HG03342 (cell line): ENCODE data around the gene CACUL1.
"Not testable (repeated sequence)": the region's sequence is repeated elsewhere in the genome, so short reads cannot be mapped to it uniquely, and the experiment has no call there.

ENCODE experiments used
- ATAC-seq: cut with Tn5 transposase; IDR thresholded peaks from one replicate; pipeline ENCODE4 v1.9.1; 2021; ENCODE audit warnings: mild to moderate bottlenecking, moderate library complexity; ENCODE audit not compliant: unreplicated experiment

Gene CACUL1

DNA sequence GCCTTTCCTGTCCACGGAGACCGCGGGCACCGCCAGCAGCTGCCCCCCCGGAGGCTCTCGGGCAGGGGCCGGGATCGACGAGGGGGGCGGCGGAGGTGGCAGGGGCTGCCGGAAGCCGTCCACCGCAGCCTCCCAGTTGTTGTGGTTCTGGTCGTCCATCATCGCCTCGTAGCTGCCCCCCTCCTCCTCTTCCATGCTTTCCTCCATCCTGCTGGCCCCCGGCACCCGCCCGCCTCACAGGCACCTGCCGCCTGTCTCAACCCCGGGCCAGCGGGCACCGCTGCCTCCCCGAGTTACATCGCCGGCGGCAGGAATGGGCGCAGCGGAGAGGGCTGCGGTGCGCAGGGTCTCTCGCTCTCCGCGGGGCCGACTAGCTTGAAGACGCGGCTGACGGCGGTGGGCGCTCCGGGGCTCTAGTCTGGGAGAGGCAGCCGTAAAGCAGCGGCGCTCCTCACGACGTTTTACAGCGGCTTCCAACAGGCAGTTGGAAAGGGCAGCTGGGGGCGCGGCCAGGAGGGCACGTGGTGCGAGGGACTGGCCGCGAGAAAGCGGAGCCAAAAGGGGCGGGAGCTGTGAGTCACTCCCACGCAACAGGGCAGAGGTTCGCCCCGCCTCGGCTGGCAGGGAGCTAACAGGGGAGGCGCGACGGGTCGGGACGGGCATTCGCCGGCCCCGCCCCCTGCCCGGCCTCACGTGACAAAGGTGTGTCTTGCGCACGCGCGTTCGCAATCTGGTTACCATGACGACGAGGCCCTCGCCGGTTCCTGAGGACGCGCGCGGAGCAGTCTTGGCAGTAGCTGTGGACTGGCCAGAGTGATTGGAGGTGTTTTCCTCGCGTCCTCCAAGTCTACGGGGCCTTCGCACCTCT is at the start of gene CACUL1:
Gene CACUL1 (minus strand): TSS at position 415 of the 868 bp plus-strand sequence. CDS start 208 bp downstream, at position 207.
- peak; percentile 91 for ATAC-seq

DNA sequence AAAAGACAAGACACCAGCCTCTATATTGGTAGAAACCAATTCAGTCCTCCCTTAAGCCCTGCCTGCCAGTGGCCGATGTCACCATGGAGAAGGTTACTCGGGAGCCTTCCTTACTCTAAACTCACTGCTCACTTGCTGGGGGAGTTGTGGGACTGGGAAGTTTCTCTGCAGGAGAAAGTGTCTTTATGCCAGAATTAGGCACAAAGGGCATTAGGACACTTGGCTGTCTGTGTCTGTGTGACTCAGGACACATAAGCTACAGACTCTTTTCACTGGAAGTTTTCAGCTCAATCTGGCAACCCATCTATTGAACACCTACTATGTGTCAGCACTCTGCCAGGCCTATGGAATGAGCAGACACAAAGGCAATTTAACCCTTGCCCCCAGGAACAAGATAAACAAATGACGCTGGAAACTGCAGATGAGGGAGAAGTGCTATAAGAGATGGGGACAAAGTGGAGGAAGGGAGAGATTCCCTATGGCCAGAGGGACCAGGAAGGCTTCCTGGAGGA is 49.5 kb upstream of the CACUL1 start:
- ATAC-seq: no peak

- no peak for ATAC-seq
Observed at GRCh38 chr10:118802126-118802793, 47.5 kb upstream of the CACUL1 start.

DNA sequence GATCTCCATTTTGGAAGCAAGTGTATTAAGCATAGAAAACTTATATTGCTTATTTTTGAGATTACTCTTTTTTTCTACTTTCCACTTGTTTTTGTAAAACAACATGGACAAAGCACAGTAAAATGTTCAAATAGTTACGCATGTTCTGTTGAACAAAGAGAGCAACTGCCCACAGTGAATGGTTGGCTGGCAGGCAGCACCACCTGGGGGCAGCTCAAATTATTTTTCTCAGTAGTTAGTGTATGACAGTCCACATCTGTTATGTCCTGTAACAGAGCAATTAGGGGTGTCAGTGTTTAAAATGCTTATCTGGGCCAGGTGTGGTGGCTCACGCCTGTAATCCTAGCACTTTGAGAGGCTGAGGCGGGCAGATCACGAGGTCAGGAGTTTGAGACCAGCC is 46.1 kb upstream of the CACUL1 start:
- no peak for ATAC-seq

- no peak for ATAC-seq
Observed at GRCh38 chr10:118799777-118800176, 45.0 kb upstream of the CACUL1 start.

- no peak for ATAC-seq
Observed at GRCh38 chr10:118798231-118798662, 43.5 kb upstream of the CACUL1 start.

- ATAC-seq: not testable (repeated sequence)
Observed at GRCh38 chr10:118794971-118795370, 40.2 kb upstream of the CACUL1 start.

DNA sequence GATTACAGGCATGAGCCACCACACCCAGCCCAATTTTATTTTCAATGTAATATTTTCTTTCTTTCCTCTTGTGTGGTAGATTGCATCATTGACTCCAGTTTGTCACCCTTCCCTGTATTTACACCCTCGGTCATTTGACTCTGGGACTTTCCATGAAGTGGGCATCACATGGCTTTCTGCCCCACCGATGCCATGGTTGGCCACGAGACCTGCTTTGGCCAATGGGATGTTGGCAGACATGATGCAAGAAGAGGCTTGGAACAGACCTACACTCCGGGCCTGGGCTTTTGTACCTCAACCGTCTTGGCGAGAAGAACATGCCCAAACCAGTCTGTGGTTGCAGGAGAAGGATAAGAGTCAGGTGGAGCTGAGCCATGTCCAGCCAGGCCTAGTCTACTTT is 38.8 kb upstream of the CACUL1 start:
- ATAC-seq: no peak

GRCh38 chr10:118792526-118792925 is 37.8 kb upstream of the CACUL1 start:
- no peak for ATAC-seq

- ATAC-seq: no peak
Observed at GRCh38 chr10:118790058-118790457, 35.3 kb upstream of the CACUL1 start.

DNA sequence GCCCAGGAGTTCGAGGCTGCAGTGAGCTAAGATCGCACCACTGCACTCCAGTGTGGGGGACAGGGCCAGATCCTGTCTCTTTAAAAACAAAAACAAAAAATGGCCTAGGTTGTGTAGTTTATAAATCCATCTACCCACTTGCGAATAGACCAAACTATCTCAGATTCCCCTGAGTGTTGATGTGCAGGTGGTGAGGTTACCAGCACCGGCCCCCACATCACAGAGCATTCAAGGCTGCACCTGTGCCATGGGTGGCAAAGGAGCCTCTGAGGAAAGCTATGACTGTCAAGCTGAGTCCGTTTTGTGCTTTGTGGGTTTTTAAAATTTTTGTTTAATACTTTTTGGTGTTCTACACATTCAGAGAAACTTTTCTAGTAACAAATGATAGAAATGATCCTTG is 30.8 kb upstream of the CACUL1 start:
- no peak for ATAC-seq

GRCh38 chr10:118783776-118784545 is 29.2 kb upstream of the CACUL1 start:
- ATAC-seq: no peak

GRCh38 chr10:118782916-118783465 is 28.2 kb upstream of the CACUL1 start:
- ATAC-seq: not testable (repeated sequence)

- ATAC-seq: no peak
Observed at GRCh38 chr10:118781541-118781940, 26.8 kb upstream of the CACUL1 start.

DNA sequence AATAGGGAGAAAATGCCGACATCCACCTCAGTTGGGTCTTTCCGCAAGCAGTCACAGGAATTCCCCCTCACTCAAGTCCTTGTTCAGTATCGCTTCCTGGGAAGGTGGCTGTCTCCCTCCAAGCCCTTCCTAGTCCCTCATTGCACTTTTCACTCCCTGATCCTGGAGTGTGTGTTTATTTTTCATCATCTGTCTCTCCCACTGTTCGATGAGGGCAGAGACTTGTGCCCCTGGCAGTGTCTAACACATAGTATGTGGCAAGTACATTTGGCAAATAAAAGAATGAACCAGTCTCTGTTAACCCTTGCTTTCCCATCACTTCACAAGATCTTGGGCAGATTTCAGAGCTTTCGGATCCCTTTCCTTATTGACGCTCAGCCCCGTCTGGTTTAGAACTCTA is 24.0 kb upstream of the CACUL1 start:
- no peak for ATAC-seq

DNA sequence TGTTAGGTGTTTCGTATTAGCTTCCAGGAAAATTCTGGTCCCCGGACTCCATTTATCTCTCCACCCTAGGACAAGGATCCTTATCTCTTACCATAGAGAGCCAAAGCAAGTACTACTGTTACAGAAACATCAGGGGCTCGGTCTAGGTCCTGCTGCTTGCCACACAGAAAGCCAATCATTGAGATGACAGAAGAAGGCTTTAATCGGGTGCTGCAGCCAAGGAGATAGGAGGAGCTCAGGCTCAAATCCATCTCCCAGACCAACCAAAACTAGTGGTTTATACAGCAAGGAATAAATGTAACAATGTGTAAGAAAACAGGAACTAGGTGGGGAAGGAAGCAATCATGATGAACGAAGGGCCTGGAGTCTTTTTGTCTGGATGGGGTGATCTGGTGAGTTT is 22.2 kb upstream of the CACUL1 start:
- ATAC-seq: no peak

GRCh38 chr10:118776033-118776432 is 21.3 kb upstream of the CACUL1 start:
- no peak for ATAC-seq

DNA sequence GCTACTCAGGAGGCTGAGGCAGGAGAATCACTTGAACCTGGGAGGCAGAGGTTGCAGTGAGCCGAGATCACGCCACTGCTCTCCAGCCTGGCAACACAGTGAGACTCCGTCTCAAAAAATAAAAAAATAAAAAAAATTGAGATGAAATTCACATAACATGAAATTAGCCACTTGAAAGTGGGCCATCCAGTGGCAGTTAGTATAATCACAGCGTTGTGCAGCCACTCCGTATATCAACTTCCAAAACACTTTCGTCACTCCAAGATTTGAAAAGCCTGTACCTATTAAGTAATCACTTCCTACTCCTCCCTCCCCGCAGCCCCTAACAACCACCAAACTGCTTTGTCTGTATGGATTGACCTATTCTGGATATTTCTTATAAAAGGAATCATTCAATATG is 20.7 kb upstream of the CACUL1 start:
- no peak for ATAC-seq

DNA sequence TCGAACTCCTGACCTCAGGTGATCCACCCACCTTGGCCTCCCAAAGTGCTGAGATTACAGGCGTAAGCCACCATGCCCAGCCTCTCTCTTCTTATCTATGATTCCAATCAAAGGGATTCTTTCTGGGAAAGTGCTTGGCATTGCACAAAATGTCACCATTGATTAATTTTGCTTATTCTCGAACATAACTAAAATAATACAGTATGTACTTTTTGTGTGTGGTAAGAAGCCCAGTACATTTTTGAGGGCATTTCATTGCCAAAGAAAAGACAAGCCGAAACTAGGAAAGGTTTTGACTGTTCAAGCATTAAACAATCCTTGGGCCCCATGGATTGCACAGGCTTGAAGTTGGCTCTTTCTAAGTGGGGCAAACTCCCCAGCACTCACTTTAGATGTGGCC is 18.3 kb upstream of the CACUL1 start:
- no peak for ATAC-seq

DNA sequence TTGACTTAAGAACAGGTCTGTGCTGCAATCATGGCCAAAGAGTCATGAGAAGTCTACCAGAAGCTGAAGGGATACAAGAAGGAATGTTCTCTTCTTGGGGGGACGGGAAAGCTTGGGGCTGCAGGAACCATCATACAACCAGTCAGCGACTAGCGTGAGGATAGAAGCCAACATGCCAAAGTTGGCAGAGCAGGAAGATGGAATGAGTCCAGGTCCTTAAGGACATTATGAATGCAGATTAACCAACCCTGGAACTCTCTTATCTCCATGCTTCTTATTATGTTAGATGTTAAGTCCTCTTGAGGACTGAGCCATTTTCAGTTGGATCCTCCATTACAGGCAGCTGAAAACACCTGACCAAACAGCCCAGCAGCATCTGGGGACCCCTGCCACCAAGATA is 17.2 kb upstream of the CACUL1 start:
- no peak for ATAC-seq
